GM19468 (cell line): ENCODE data around the gene NUP62.
"Not testable (repeated sequence)": the region's sequence is repeated elsewhere in the genome, so short reads cannot be mapped to it uniquely, and the experiment has no call there.

ENCODE experiments used
- ATAC-seq: cut with Tn5 transposase; IDR thresholded peaks from one replicate; pipeline ENCODE4 v1.9.1; 2021; ENCODE audit warnings: mild to moderate bottlenecking, moderate library complexity, moderate number of reproducible peaks; ENCODE audit not compliant: unreplicated experiment; ENCODE audit errors: extremely low read depth

NUP62 gene, protein sequence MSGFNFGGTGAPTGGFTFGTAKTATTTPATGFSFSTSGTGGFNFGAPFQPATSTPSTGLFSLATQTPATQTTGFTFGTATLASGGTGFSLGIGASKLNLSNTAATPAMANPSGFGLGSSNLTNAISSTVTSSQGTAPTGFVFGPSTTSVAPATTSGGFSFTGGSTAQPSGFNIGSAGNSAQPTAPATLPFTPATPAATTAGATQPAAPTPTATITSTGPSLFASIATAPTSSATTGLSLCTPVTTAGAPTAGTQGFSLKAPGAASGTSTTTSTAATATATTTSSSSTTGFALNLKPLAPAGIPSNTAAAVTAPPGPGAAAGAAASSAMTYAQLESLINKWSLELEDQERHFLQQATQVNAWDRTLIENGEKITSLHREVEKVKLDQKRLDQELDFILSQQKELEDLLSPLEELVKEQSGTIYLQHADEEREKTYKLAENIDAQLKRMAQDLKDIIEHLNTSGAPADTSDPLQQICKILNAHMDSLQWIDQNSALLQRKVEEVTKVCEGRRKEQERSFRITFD

DNA sequence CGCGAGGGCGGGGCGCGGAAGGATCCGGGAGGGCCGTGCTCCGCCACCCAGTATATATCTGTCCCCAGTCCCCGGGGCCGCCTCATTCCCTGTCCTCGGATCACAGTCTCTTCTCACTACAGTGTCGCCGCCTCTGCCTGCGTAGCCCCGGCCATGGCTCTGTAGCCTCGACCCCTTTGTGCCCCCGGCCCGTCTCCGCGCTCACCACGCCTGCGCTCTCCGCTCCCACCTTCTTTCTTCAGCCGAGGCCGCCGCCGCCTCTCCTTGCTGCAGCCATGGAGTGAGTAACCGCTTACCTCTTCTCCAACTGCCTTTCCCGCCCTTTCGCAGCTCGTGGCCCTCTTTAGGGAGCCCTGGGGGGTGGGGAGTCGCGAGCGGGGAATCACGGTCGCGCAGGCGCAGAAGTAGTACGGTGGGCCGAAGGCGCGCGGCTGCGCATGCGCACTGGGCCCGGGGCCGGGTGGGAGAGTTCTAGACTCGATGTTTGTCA is at the start of gene NUP62, which contains the start of gene ATF5:
Gene NUP62, minus strand, starts transcription at position 384 of the 490 bp plus-strand sequence. CDS start 19,697 bp downstream, outside the sequence.
Gene ATF5, plus strand, starts transcription at position 85 of the 490 bp plus-strand sequence. CDS start 1,646 bp downstream, outside the sequence.
- peak; percentile 10 for ATAC-seq

DNA sequence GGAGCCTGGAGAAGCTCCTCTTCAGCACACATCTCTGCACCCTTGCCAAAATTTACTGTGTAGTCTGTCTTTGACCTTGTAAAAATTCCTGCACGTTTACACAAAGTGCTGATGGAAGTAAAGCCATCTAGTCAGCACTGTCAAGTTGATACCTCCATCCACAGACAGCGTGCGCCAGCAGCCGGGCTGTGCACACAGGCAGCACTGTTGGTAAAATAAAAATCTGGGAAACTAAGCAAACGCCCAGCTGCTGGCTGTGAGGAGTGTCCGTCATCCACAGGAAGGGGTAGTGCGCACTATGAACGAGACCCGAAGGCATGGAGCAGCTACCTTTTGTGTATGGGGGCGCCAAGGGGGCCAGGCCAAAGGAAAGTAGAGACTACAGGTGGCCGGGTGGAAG is 49.0 kb upstream of the NUP62 start:
- ATAC-seq: no peak

DNA sequence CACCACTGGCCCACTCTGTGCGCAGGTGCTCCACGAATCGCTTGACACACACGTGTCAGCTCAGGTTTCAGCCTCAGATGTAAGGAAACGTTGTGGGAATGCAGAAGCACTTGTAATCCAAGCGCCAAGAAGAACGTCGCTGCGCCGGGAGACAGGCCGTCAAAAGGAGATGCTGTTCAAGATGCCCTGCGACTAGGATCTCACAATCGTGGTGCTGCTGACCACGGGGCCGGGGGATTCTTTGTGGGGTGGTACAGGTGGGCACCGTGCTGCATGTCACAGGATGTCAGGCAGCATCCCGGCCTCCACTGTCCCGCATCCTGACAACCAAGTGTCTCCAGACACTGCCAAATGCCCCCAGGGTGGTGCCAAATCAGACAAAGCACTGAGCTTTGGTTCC is 48.6 kb upstream of the NUP62 start:
- ATAC-seq: no peak

DNA sequence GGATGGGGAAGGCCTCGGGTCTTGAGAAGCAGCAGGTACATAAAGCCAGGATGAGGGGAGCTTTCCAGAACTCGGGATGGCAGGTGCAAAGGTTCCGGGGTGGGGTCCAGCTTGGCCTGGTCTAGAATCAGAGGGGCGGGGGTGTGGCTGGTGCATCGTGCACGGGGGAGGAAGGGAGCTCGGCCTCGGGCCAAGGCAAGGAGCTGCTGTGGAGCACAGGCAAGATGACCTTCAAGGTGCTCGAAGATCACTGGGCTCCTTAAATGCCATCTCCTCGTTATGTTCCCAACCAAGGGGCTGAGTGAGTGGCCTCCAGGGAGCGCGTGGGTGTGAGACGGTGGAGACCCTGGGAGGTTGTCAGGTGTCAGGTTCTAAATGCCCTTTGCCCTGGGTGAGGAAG is 47.8 kb upstream of the NUP62 start:
- no peak for ATAC-seq

DNA sequence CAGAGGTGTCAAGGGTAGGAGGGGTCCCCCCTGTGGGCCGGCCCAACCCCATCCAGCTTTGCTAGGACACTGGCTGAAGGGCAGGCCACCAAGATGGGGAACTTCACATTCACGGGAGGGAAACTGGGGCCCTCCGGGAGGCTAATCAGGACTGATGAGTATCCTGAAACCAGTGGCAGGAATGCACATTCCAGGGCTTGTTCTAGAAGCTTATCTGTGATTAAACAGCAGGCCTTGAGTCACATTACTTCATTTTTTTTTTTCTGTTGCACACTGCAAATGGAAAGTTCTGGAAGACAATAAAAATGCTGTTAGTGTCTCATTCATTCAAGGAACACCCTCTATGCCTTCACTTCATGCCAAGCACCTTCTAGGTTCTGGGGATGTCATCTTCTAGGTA is 47.2 kb upstream of the NUP62 start:
- ATAC-seq: no peak

DNA sequence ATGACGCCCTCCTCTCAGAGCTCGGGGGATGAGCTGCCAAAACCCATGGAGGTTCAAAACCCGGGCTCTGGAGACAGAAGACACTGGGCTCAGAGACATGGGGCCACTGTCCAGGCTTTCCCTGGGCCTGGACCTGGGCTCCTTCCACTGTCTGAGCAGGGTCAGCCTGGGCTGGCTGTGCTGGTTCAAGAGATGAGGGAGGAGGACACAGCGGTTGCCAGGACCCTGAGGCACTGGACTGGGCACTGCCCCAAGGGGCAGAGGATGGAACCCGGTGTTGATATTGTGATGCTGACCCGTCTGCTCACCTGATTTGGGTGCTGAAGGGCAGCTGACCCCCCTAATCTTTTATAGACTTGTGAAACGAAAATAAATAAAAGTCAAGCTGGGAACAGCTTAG is 45.7 kb upstream of the NUP62 start:
- ATAC-seq: no peak

DNA sequence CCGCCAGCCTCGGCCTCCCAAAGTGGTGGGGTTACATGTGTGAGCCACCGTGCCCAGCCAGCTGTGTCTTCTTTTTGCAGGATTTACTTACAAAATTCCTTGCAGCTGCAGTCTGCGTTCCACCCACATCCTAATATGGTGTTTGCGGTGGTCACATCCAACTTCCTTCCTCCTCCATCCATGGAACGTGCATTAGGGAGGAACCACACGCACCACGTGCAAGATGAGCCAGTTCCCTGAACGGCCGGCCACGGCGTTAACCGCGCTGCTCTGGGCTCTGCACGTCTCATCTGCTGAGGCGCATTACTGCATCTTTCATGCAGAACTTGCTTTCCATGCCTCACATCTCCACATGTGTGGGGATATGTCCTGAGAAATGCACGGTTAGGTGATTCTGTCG is 44.7 kb upstream of the NUP62 start:
- no peak for ATAC-seq

DNA sequence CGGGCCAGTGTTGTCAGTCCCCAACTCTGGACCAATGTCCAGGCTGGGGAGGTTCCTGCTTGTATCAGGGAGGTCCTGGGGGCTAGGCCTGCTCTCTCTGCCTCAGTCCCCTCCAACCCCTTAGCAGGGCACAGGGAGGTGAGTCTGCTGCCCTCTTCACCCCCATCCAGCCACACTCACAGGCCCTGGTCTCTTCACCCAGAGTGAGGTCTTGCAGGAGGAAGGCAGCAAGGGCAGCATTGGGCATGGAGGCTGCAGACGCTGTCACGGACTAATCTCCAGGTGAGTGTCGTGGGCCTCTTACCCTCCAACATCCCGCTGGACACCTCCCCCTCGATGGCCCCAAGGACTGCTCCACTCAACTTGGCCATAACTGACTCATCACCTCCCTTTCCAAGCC is 43.5 kb upstream of the NUP62 start:
- no peak for ATAC-seq

DNA sequence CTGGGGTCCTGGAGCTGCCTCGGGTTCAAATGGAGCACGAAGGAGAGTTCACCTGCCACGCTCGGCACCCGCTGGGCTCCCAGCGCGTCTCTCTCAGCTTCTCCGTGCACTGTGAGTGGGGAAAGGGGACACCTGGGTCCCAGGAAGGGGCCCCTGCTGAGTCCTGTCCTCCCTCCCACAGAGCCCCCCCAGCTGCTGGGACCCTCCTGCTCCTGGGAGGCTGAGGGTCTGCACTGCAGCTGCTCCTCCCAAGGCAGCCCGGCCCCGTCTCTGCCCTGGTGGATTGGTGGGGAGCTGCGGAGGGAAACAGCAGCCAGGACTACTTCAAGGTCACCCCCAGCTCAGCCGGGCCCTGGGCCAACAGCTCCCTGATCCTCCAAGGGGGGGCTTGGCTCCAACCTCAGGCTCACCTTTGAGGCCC is 42.7 kb upstream of the NUP62 start:
- no peak for ATAC-seq

DNA sequence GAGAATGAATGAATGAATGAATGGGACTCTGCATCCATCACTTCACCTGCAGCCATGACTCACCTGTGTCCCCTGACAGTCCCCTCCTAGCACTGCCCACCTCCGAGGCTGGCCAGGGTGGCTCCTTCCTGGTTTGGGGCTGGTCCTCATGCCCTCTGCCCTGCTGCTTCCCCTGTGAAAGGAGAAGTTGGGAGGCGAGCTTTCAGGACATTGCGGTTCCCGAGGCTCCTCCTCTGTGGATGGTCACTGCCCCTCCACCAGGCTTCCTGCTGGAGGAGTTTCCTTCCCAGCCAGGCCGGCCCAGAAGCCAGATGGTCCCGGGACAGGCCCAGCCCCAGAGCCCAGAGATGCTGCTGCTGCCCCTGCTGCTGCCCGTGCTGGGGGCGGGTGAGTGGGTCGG is 40.1 kb upstream of the NUP62 start:
- ATAC-seq: not testable (repeated sequence)

DNA sequence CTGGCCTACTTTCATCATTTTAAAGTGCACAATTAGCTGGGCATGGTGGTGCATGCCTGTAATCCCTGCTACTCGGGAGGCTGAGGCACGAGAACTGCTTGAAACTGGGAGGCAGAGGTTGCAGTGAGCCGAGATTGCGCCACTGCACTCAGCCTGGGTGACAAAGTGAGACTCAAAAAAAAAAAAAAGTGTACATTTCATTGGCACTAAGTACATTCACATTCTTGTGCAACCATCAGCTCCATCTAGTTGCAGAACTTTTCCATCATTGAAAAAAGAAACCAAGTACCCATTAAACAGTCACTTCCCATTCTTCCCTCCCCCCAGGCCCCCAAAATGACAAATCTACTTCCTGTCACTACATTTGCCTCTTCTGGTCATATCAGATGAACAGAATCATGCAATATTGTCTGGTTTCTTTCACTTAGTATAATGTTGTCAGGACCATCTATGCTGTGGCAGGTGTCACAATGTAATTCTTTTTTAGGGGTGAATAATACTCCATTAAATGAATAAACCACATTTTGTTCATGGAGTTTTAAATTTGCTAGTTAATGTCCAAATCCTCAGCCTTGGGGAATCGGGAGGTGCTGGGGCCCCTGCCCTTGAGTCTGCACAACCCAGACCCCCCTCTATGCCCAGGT is 39.1 kb upstream of the NUP62 start:
- no peak for ATAC-seq

DNA sequence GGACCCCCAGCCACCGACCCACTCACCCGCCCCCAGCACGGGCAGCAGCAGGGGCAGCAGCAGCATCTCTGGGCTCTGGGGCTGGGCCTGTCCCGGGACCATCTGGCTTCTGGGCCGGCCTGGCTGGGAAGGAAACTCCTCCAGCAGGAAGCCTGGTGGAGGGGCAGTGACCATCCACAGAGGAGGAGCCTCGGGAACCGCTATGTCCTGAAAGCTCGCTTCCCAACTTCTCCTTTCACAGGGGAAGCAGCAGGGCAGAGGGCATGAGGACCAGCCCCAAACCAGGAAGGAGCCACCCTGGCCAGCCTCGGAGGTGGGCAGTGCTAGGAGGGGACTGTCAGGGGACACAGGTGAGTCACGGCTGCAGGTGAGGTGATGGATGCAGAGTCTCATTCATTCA is 31.7 kb upstream of the NUP62 start, which contains the start of gene SIGLEC11:
Gene SIGLEC11, minus strand, starts transcription at position 193 of the 400 bp plus-strand sequence. Its CDS starts 91 bp downstream, at position 102.
- not testable (repeated sequence) for ATAC-seq

DNA sequence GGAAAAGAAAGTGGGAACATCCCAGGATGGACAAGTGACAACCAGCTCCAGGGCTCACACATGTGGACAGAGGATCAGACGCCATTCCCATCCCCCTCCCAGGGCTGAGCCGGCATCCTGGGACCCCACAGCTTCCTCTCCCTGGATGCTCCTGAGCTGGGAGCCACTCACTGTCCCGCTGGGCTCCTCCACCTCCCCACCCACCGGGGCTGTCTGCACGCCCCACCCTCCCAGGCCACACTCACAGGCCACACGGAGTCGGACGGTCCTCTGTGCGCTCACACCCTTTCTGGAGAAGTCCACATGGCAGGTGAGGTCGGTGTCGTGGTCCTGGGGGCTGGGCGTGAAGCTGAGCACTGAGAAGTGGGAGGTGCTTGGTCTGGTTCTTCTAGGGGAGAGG is 30.6 kb upstream of the NUP62 start:
- not testable (repeated sequence) for ATAC-seq

DNA sequence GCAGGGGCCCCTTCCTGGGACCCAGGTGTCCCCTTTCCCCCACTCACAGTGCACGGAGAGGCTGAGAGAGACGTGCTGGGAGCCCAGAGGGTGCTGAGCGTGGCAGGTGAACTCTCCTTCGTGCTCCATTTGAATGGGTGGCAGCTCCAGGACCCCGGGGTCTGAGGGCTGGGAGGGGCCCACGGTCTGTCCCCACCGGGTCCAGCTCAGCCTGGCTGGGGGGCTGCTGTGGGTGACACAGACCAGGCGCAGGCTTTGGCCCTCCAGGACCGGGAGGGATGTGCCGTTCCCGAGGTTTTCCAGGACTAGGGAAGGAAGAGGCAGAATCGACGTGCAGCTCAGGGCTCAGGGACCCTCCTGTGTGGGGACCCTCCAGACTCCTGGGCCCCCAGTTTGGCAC is 29.3 kb upstream of the NUP62 start:
- ATAC-seq: not testable (repeated sequence)

DNA sequence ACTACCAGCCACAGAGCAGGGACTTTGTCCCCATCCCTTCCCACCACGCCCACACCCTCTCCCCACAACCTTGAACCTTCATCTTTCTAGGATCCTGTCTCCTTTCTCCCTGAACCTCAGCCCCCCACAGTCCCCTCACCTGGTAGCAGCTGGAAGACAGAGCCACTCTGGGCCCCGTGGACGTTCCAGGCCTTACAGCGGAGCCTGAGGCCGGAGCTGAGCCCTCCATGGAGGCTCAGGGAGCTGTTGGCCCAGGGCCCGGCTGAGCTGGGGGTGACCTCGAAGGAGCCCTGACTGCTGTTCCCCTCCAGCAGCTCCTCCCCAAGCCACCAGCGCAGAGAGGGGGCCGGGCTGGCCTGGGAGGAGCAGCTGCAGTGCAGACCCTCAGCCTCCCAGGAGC is 28.8 kb upstream of the NUP62 start:
- not testable (repeated sequence) for ATAC-seq

DNA sequence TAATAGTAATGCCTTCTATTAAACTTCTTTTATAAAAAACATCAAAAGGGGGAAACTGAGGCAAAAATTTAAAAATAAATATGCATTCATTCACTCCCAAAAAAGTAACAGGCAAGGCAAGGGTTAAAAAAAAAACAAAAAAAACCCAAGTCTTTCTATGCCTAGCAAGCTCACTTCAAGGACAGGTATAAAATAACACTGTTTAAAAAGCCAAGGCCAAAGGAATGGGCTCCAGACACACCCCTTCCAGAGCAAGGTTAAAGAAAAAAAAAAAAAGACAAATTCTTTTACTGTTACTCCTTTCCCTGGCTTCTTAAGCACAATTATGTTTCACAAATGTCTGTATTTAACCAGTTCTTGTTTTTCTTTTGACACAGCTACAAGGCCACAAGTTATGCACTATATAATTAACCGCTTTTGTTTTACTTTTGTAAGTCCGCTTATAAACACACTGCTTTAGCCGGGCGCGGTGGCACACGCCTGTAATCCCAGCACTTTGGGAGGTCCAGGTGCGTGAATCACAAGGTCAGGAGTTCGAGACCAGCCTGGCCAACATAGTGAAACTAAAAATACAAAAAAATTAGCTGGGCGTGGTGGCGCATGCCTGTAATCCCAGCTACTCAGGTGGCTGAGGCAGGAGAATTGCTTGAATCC is 28.1 kb upstream of the NUP62 start:
- no peak for ATAC-seq

DNA sequence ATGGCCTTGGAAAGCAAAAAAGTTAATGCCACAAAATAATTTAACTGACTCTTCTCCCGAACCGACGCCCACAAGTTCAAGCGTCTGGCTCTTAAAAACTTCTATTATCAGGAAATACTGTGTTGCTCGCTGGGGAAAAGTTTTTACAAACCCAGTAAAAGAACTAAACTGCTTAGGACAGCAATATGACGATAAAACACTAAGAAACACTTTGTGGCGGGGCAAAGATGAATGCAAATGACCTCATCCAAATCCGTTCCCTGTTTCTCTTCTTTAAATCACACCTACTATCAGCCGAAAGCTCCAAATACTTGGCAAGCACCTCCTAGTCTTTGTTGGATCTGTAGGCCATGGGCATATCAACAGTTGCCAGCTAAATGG is 26.8 kb upstream of the NUP62 start:
- no peak for ATAC-seq

DNA sequence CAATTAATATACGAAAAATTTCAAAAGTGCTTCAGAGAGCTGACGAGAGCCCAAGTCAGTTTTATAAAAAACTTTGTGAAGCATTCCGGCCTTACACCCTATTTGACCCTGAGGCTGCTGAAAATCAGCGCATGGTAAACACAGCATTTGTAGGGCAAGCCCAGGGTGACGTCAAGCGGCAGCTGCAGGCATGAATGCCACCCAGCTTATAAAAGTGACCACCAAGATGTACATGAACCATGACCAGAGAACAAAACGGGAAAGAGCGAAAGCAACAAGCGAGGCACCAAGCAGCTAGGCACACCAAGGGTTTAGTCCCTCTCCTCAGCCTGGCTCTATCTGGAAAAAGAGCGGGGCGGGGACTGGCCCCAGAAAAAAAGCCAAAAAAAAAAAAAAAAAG is 25.6 kb upstream of the NUP62 start:
- no peak for ATAC-seq

DNA sequence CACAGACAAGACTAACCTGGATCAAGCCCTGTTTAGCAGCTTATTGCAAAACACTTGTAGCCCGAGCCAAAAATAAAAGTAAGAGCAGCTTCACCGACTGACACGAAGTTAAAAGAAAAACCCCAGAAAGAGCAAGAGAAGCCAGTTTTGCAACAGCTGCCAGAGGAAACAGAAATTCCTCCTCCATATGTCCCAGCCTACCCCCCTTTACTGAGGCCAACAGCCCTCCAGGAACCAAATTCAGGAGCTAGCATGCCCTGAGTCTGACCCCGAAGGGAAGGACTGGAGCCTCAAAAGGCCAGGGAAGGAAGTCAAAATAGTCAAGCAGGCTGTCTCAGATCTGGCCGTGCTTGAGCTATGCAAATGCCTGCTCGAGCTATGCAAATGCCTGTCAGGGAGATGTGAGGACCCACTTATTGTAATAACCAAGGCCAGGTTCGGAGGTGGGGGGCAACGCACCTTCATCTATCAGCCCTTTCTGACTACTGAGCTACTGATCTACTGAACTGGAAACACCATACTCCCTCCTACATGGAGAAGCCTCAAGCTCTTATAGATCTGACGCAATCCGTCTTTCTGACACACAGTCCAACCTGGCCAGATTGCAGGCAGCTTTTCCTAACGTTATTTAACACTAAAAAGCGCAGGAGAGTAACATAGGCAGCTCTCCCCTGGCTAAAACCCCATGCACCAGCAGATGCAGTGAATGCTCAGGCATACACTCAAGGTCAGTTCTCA is 25.0 kb upstream of the NUP62 start:
- no peak for ATAC-seq

DNA sequence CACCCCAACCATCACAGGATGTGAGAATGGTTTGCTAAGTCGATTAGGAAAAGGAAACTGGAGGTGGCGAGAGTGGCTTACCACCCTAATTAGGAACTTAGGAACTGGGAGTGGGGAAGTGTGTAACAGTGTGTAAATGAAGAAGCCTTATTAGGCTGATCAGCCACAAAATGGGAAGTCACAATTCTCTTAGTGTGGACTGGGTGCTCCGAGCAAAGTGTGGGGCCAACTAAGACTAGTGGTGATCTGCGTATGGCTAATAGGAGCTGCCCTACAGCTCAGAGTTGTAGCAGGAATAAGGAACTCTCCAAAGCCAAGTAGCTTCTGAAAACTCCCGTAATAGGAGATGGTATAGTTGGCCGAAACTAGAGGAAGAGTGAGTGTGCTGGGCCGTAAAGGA is 24.1 kb upstream of the NUP62 start:
- no peak for ATAC-seq
